ENCODE measurements around the gene CDK15.

- no peak for TF ChIP-seq CTCF (IDR thresholded peaks at IDR 0.05)
- no peak for TF ChIP-seq CREM (CRISPR knock-in tag; IDR thresholded peaks at IDR 0.05)
- TF ChIP-seq ATF6 (CRISPR knock-in tag; IDR thresholded peaks at IDR 0.05) = no peak
- no peak for TF ChIP-seq PREB (CRISPR knock-in tag; IDR thresholded peaks at IDR 0.05; ENCODE audit: borderline replicate concordance)
- TF ChIP-seq OVOL2 (CRISPR knock-in tag; IDR thresholded peaks at IDR 0.05; ENCODE audit: borderline replicate concordance) = no peak
- TF ChIP-seq ZSCAN18 (CRISPR knock-in tag; IDR thresholded peaks at IDR 0.05) = no peak
Measured at GRCh38 chr2:201871471-201871870, 65.1 kb downstream of the CDK15 start.

Measured in WTC11 (cell line).